Right lobe of liver (tissue), 6 donors: ENCODE data around the gene PDLIM3. TPM values are rescaled to one million over a fixed set of nuclear protein-coding genes. Genes with fewer than 3 reads are reported as not detected.
A peak's percentile ranks its signal among the peaks of the same experiment; 100 is the strongest.

Source experiments
- ATAC-seq, 4 donors: fragments of 200-7000 bp; cut with Tn5 transposase; one replicate each; pipeline ENCODE4 v1.9.1; 2020; ENCODE audit warnings: mild to moderate bottlenecking in 4 of 4, moderate library complexity in 4 of 4
- DNase-seq, 3 donors: peaks; one replicate each; pipeline ENCODE4 v3.0.0-alpha.2; 2020
- H3K27ac ChIP-seq, 3 donors: fragments of 200-600 bp; one replicate each; pipeline ENCODE4 v1.8.0; 2022
- H3K27me3 ChIP-seq, 2 donors: fragments of 200-600 bp; one replicate each; pipeline ENCODE4 v1.8.0; 2022
- H3K36me3 ChIP-seq, 4 donors: fragments of 200-600 bp; sonication (generic) in 1 of 4; one replicate each; pipeline versions ENCODE4 v1.5.1 to v1.8.0; 2017 to 2022; ENCODE audit warnings: control low read depth in 1 of 4
- H3K4me1 ChIP-seq, 4 donors: fragments of 200-600 bp; sonication (generic) in 1 of 4; one replicate each; pipeline versions ENCODE4 v1.5.1 to v1.8.0; 2017 to 2022; ENCODE audit warnings: control low read depth in 1 of 4
- H3K4me3 ChIP-seq, 3 donors: fragments of 200-600 bp; one replicate each; pipeline ENCODE4 v1.8.0; 2022
- H3K9me3 ChIP-seq, 4 donors: fragments of 200-600 bp; sonication (generic) in 1 of 4; one replicate each; pipeline versions ENCODE4 v1.5.1 to v1.8.0; 2017 to 2022; ENCODE audit warnings: control low read depth in 1 of 4
- POLR2A ChIP-seq: fragments of 450-650 bp; IDR thresholded peaks from one replicate; pipeline ENCODE4 v1.6.1; 2017; ENCODE audit warnings: antibody characterized with exemption, mild to moderate bottlenecking
- WGBS: methylation state at CpG from one replicate; pipeline ENCODE4 v1.1.6; 2018; ENCODE audit warnings: low coverage, low lambda C conversion rate; ENCODE audit not compliant: insufficient coverage; ENCODE audit errors: missing lambda C conversion rate; 5-methylcytosine and 5-hydroxymethylcytosine counted together
- intact Hi-C, 2 donors: fragments of 100-400 bp; cut with DNase I; formaldehyde crosslinking; loops; one replicate each; pipeline versions ENCODE4 v1.11.2 to v1.14.1; 2022
- total RNA-seq, 6 experiments: library from RNA; depleted of rRNA in 2 of 6; stranded (reverse); fragments of >200 nt in 2 of 6; fragmentation: NEBNext Ultra II Directional in 3 of 6; extraction: Animal tissue kit (Norgen Biotek cat#: 25700) in 3 of 6; gene quantifications; one replicate each; pipeline versions ENCODE4 v1.1.0 to v1.2.4, GENCODE V29; 2016 to 2023
- TF ChIP-seq, protein P1 (sequence below), 4 donors: fragments of 200-600 bp in 3 of 4; fragments of 450-650 bp in 1 of 4; IDR thresholded peaks; one replicate each; pipeline versions ENCODE4 v1.5.1 to v1.8.0; 2016 to 2022; ENCODE audit warnings: antibody characterized with exemption in 4 of 4, mild to moderate bottlenecking in 2 of 4
- donor health status: DM: no; HTN: yes; CAD: no.
- donor health status: DM: no; HTN: no; CAD: no.
- donor health status: DM: no; HTN: no; CAD: no.
- donor health status: DM: no; HTN: yes; CAD: no.
- donor health status: DM: no; HTN: yes; CAD: no.

PDLIM3 gene
- total RNA-seq, 6 experiments from 2014 or later = 1.8 to 23.7 (median 6.1) TPM

GRCh38 chr4:185548587-185548986 is 13.3 kb upstream of the PDLIM3 start:
- H3K4me3 ChIP-seq = no peak overlapping the region
- H3K4me1 ChIP-seq = no peaks in the 10 kb centered on the region
- no peaks in the 10 kb centered on the region for H3K27me3 ChIP-seq
- no peaks in the 10 kb centered on the region for H3K9me3 ChIP-seq
- DNase-seq (no peak), ATAC-seq (no peak)
- TF ChIP-seq, protein P1, sequence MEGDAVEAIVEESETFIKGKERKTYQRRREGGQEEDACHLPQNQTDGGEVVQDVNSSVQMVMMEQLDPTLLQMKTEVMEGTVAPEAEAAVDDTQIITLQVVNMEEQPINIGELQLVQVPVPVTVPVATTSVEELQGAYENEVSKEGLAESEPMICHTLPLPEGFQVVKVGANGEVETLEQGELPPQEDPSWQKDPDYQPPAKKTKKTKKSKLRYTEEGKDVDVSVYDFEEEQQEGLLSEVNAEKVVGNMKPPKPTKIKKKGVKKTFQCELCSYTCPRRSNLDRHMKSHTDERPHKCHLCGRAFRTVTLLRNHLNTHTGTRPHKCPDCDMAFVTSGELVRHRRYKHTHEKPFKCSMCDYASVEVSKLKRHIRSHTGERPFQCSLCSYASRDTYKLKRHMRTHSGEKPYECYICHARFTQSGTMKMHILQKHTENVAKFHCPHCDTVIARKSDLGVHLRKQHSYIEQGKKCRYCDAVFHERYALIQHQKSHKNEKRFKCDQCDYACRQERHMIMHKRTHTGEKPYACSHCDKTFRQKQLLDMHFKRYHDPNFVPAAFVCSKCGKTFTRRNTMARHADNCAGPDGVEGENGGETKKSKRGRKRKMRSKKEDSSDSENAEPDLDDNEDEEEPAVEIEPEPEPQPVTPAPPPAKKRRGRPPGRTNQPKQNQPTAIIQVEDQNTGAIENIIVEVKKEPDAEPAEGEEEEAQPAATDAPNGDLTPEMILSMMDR (IDR thresholded peaks at IDR 0.05) = no peak
- no peak for TF ChIP-seq POLR2A
- 71% methylated on average over 1 of the region's 1 CpG for WGBS
- intact Hi-C loops = no loop called here
- H3K36me3 ChIP-seq = no peaks in the 10 kb centered on the region
- no peak overlapping the region for H3K27ac ChIP-seq

- Histone ChIP-seq H3K4me1 (no peaks in the 10 kb centered on the region), H3K4me3 (no peak overlapping the region), H3K9me3 (no peaks in the 10 kb centered on the region), H3K27me3 (no peaks in the 10 kb centered on the region), H3K36me3 (no peaks in the 10 kb centered on the region), H3K27ac (no peak overlapping the region)
- no peak for ATAC-seq
- TF ChIP-seq, protein P1 (IDR thresholded peaks at IDR 0.05) = no peak
- no peak for TF ChIP-seq POLR2A
- WGBS = 73% methylated on average over 6 of the region's 6 CpGs
- intact Hi-C loops = no loop called here
- DNase-seq = no peak
Measured at GRCh38 chr4:185546335-185546734, 11.0 kb upstream of the PDLIM3 start.

DNA sequence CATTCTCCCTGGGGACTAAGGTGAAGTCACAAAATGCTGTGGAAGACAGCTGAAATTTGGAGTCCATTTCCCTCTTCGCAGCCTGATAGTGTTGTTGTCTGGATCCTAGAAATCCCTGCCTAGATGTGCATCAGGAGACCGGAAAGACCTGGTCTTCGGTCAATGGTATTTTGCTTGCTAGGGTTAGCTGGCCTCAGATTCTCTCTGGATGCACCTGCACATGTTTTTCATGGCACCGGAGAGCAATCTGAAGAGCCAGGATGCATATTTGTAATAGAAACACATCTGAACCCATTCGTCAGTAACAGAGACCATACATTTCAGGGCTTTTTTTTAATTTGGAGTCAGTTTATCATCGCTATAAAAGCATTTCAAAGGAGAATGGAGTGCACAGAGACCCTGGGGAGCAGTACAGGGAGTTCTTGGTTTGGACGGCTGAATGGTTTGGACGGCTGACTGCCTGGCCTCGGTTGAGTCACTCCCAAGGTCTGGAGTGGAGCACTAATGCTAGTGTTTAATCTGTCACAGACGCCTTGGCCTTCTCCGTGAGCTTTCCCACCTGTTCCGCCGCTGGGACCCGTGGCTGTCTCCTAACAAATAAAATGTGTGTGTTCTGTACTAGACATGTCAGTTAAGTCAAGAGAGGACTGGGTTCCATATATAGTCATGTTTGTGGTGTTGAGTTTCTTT is 7.5 kb upstream of the PDLIM3 start:
- intact Hi-C loops = no loop called here
- no peaks in the 10 kb centered on the region for H3K4me1 ChIP-seq
- no peak overlapping the region for H3K27ac ChIP-seq
- no peaks in the 10 kb centered on the region for H3K9me3 ChIP-seq
- TF ChIP-seq, protein P1 (IDR thresholded peaks at IDR 0.05) = no peak
- no peak for TF ChIP-seq POLR2A
- no peak overlapping the region for H3K4me3 ChIP-seq
- H3K27me3 ChIP-seq = no peaks in the 10 kb centered on the region
- WGBS = 43% methylated on average over 11 of the region's 14 CpGs
- DNase-seq (no peak), ATAC-seq (no peak)
- H3K36me3 ChIP-seq = no peaks in the 10 kb centered on the region

GRCh38 chr4:185541251-185541727 is 6.0 kb upstream of the PDLIM3 start:
- DNase-seq = peak in 1 of 3 donors; percentile 25
- Histone ChIP-seq H3K27ac (no peak overlapping the region), H3K4me1 (no peaks in the 10 kb centered on the region), H3K4me3 (no peak overlapping the region), H3K36me3 (no peaks in the 10 kb centered on the region), H3K27me3 (no peaks in the 10 kb centered on the region), H3K9me3 (no peaks in the 10 kb centered on the region)
- peak in 2 of 4 donors; percentile 22 to 58 for ATAC-seq
- TF ChIP-seq POLR2A = no peak
- TF ChIP-seq, protein P1 (IDR thresholded peaks at IDR 0.05) = no peak
- intact Hi-C loops = no loop called here
- WGBS = 55% methylated on average over 10 of the region's 10 CpGs
